Gastrocnemius medialis (tissue), 4 donors: ENCODE results near the gene CLEC2L.

Experiments used
- POLR2A ChIP-seq, 2 donors: fragments of 450-650 bp; IDR thresholded peaks; one replicate each; pipeline ENCODE4 v1.6.1; 2017; ENCODE audit warnings: antibody characterized with exemption in 2 of 2, mild to moderate bottlenecking in 2 of 2, moderate library complexity in 2 of 2
- TF ChIP-seq, protein P1 (sequence below), 5 experiments: fragments of 450-650 bp in 3 of 5; fragments of 200-600 bp in 2 of 5; sonication (generic) in 2 of 5; IDR thresholded peaks in 4 of 5; conservative IDR thresholded peaks in 1 of 5; 1 replicate in 4 of 5; 2 replicates in 1 of 5; pipeline ENCODE4 v1.5.1; 2016 to 2019; ENCODE audit warnings: antibody characterized with exemption in 5 of 5, mild to moderate bottlenecking in 3 of 5, moderate library complexity in 3 of 5

DNA sequence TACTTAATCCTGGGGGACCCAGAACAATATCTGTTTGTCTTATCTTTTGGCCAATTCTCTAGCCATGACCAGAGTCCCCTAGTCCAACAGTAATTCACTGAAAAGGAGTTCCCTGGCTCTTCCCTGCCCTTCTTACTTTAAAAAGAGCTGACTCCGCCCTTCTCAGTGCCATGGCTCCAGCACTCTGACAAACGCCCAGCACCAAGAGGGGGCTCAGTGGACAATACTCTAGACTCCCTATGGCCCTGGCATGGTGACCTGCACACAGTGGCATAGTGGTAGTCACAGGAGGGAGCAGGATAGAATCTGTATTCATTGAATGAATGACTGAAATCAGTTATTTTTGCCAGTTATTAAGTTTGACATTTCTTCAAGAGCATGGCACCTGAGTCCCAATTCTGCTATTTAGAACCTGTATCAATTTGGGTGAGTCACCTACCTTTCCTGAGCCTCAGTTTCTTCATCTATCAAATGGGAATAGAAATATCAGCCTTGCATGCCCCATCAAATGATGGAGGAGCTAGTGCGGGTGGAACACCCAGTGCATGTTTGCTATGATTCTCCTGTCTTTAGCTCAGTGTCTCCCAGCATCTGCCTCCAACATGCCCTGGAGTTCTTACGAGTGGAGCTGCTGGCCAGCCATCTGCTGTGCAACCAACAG lies 69.4 kb downstream of the CLEC2L start:
- TF ChIP-seq, protein P1, sequence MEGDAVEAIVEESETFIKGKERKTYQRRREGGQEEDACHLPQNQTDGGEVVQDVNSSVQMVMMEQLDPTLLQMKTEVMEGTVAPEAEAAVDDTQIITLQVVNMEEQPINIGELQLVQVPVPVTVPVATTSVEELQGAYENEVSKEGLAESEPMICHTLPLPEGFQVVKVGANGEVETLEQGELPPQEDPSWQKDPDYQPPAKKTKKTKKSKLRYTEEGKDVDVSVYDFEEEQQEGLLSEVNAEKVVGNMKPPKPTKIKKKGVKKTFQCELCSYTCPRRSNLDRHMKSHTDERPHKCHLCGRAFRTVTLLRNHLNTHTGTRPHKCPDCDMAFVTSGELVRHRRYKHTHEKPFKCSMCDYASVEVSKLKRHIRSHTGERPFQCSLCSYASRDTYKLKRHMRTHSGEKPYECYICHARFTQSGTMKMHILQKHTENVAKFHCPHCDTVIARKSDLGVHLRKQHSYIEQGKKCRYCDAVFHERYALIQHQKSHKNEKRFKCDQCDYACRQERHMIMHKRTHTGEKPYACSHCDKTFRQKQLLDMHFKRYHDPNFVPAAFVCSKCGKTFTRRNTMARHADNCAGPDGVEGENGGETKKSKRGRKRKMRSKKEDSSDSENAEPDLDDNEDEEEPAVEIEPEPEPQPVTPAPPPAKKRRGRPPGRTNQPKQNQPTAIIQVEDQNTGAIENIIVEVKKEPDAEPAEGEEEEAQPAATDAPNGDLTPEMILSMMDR (IDR thresholded peaks at IDR 0.05 in 4 of 5, conservative IDR thresholded peaks at IDR 0.05 in 1 of 5), result no peak
- no peak for TF ChIP-seq POLR2A (IDR thresholded peaks at IDR 0.05)
